ENCODE results near the gene P2RY2. TPM values are rescaled to one million over a fixed set of nuclear protein-coding genes. Genes with fewer than 3 reads are reported as not detected.

P2RY2 gene
- polyA plus RNA-seq, 1 donor from 2014 or later: not detected

GRCh38 chr11:73249853-73250783 lies 32.0 kb downstream of the P2RY2 start:
- H3K9ac ChIP-seq (ENCODE audit: low read length): no peak overlapping the region
- no peak overlapping the region for H2AFZ ChIP-seq (ENCODE audit: low read depth, low read length)
- no peak overlapping the region for H3K4me2 ChIP-seq (ENCODE audit: low read length)
- H3K36me3 ChIP-seq (ENCODE audit: insufficient read depth, low read length): no peaks in the 10 kb centered on the region
- no peaks in the 10 kb centered on the region for H3K9me3 ChIP-seq (ENCODE audit: low read length)
- no peak overlapping the region for H3K27ac ChIP-seq (ENCODE audit: low read length)
- H3F3A ChIP-seq (ENCODE audit: insufficient read depth, low read length, poor library complexity, severe bottlenecking): no peaks in the 10 kb centered on the region
- H3K4me3 ChIP-seq (ENCODE audit: low read length): no peak overlapping the region
- TF ChIP-seq, protein P1, sequence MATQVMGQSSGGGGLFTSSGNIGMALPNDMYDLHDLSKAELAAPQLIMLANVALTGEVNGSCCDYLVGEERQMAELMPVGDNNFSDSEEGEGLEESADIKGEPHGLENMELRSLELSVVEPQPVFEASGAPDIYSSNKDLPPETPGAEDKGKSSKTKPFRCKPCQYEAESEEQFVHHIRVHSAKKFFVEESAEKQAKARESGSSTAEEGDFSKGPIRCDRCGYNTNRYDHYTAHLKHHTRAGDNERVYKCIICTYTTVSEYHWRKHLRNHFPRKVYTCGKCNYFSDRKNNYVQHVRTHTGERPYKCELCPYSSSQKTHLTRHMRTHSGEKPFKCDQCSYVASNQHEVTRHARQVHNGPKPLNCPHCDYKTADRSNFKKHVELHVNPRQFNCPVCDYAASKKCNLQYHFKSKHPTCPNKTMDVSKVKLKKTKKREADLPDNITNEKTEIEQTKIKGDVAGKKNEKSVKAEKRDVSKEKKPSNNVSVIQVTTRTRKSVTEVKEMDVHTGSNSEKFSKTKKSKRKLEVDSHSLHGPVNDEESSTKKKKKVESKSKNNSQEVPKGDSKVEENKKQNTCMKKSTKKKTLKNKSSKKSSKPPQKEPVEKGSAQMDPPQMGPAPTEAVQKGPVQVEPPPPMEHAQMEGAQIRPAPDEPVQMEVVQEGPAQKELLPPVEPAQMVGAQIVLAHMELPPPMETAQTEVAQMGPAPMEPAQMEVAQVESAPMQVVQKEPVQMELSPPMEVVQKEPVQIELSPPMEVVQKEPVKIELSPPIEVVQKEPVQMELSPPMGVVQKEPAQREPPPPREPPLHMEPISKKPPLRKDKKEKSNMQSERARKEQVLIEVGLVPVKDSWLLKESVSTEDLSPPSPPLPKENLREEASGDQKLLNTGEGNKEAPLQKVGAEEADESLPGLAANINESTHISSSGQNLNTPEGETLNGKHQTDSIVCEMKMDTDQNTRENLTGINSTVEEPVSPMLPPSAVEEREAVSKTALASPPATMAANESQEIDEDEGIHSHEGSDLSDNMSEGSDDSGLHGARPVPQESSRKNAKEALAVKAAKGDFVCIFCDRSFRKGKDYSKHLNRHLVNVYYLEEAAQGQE (IDR thresholded peaks at IDR 0.05; ENCODE audit: borderline replicate concordance): no peak
- TF ChIP-seq, protein P2, sequence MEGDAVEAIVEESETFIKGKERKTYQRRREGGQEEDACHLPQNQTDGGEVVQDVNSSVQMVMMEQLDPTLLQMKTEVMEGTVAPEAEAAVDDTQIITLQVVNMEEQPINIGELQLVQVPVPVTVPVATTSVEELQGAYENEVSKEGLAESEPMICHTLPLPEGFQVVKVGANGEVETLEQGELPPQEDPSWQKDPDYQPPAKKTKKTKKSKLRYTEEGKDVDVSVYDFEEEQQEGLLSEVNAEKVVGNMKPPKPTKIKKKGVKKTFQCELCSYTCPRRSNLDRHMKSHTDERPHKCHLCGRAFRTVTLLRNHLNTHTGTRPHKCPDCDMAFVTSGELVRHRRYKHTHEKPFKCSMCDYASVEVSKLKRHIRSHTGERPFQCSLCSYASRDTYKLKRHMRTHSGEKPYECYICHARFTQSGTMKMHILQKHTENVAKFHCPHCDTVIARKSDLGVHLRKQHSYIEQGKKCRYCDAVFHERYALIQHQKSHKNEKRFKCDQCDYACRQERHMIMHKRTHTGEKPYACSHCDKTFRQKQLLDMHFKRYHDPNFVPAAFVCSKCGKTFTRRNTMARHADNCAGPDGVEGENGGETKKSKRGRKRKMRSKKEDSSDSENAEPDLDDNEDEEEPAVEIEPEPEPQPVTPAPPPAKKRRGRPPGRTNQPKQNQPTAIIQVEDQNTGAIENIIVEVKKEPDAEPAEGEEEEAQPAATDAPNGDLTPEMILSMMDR (IDR thresholded peaks at IDR 0.05; ENCODE audit: poor library complexity, severe bottlenecking): no peak
- TF ChIP-seq POLR2AphosphoS5 (IDR thresholded peaks at IDR 0.05): no peak
- TF ChIP-seq EP300 (conservative IDR thresholded peaks at IDR 0.05; ENCODE audit: poor library complexity, severe bottlenecking): no peak
- no peak for TF ChIP-seq EZH2 (IDR thresholded peaks at IDR 0.05; ENCODE audit: borderline replicate concordance, insufficient read depth, low read length, poor library complexity, severe bottlenecking)
- no peak for TF ChIP-seq RAD21 (conservative IDR thresholded peaks at IDR 0.05)
- TF ChIP-seq SMC3 (conservative IDR thresholded peaks at IDR 0.05; ENCODE audit: poor library complexity): no peak
- no peak for TF ChIP-seq TAF1 (IDR thresholded peaks at IDR 0.05; ENCODE audit: low read depth)
- no peak for TF ChIP-seq MXI1 (conservative IDR thresholded peaks at IDR 0.05; ENCODE audit: poor library complexity, severe bottlenecking)
- H3K9me2 ChIP-seq (ENCODE audit: insufficient read depth, low read length): no peaks in the 10 kb centered on the region
- no peaks in the 10 kb centered on the region for H3K79me2 ChIP-seq (replicated peaks; ENCODE audit: insufficient read depth, low read length)
- no peaks in the 10 kb centered on the region for H4K20me1 ChIP-seq (ENCODE audit: insufficient read depth)
- H3K27me3 ChIP-seq (ENCODE audit: insufficient read depth, low read depth, low read length): no peaks in the 10 kb centered on the region

DNA sequence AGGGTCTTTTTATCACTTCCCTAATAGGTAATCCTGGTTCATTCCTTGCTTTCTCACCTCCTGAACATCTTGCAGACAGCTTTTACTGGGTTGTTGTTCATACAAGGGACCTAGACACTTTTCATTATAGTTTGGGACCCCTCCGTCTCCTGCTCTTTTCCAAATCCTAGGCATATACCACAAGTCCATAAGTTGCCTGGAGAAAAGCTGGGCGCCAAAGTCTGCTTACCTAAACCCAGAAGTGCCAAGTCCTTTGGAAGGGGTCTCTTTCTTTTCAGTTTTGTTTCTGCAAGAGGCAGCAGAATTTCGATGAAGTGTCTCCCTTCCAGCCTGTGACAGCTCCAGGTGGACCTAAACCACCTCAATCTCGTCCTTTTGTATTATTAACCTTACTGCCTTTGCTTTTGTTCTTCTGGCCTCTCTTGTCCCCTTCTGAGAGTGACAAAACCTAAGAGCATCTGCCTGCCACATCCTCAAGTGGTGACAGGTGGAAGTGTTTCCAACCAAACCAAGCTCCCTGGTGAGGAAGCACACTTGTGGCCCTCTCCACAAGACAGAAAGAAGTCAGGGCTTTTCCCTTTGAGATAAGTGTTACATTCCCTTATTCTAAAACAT lies 34.6 kb downstream of the P2RY2 start:
- no peaks in the 10 kb centered on the region for H3K27me3 ChIP-seq (ENCODE audit: insufficient read depth, low read depth, low read length)
- TF ChIP-seq POLR2AphosphoS5 (IDR thresholded peaks at IDR 0.05): no peak
- no peak for TF ChIP-seq EZH2 (IDR thresholded peaks at IDR 0.05; ENCODE audit: borderline replicate concordance, insufficient read depth, low read length, poor library complexity, severe bottlenecking)
- TF ChIP-seq, protein P2 (IDR thresholded peaks at IDR 0.05; ENCODE audit: poor library complexity, severe bottlenecking): peak; percentile 16
- TF ChIP-seq RAD21 (conservative IDR thresholded peaks at IDR 0.05): no peak
- TF ChIP-seq, protein P1 (IDR thresholded peaks at IDR 0.05; ENCODE audit: borderline replicate concordance): no peak
- no peaks in the 10 kb centered on the region for H3K9me2 ChIP-seq (ENCODE audit: insufficient read depth, low read length)
- no peak overlapping the region for H3K27ac ChIP-seq (ENCODE audit: low read length)
- H3K36me3 ChIP-seq (ENCODE audit: insufficient read depth, low read length): no peaks in the 10 kb centered on the region
- no peak overlapping the region for H2AFZ ChIP-seq (ENCODE audit: low read depth, low read length)
- H3K4me3 ChIP-seq (ENCODE audit: low read length): no peak overlapping the region
- no peak overlapping the region for H3K9ac ChIP-seq (ENCODE audit: low read length)
- no peaks in the 10 kb centered on the region for H4K20me1 ChIP-seq (ENCODE audit: insufficient read depth)
- H3K4me2 ChIP-seq (ENCODE audit: low read length): no peak overlapping the region
- H3K9me3 ChIP-seq (ENCODE audit: low read length): no peaks in the 10 kb centered on the region
- no peaks in the 10 kb centered on the region for H3K79me2 ChIP-seq (replicated peaks; ENCODE audit: insufficient read depth, low read length)
- H3F3A ChIP-seq (ENCODE audit: insufficient read depth, low read length, poor library complexity, severe bottlenecking): no peaks in the 10 kb centered on the region
